DOHH2 (cell line): ENCODE results near the gene CYP4F2.

Source experiments
- EZH2phosphoT487 ChIP-seq: fragments of 200-600 bp; sonication (generic); IDR thresholded peaks from 2 replicates; pipeline ENCODE4 v1.6.1; 2017; ENCODE audit warnings: borderline replicate concordance, mild to moderate bottlenecking, antibody characterized with exemption, low read length, moderate library complexity, mixed read lengths
- TF ChIP-seq, protein P1 (sequence below): fragments of 200-600 bp; sonication (generic); IDR thresholded peaks from one replicate; pipeline ENCODE4 v1.5.1; 2014; ENCODE audit warnings: antibody characterized with exemption, mild to moderate bottlenecking, low read depth, low read length; ENCODE audit not compliant: poor library complexity, severe bottlenecking

- TF ChIP-seq, protein P1, sequence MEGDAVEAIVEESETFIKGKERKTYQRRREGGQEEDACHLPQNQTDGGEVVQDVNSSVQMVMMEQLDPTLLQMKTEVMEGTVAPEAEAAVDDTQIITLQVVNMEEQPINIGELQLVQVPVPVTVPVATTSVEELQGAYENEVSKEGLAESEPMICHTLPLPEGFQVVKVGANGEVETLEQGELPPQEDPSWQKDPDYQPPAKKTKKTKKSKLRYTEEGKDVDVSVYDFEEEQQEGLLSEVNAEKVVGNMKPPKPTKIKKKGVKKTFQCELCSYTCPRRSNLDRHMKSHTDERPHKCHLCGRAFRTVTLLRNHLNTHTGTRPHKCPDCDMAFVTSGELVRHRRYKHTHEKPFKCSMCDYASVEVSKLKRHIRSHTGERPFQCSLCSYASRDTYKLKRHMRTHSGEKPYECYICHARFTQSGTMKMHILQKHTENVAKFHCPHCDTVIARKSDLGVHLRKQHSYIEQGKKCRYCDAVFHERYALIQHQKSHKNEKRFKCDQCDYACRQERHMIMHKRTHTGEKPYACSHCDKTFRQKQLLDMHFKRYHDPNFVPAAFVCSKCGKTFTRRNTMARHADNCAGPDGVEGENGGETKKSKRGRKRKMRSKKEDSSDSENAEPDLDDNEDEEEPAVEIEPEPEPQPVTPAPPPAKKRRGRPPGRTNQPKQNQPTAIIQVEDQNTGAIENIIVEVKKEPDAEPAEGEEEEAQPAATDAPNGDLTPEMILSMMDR: no peak
- no peak for TF ChIP-seq EZH2phosphoT487
Measured at GRCh38 chr19:15869873-15870272, 28.0 kb downstream of the CYP4F2 start.
